ENCODE results near the gene MDK. TPM values are rescaled to one million over a fixed set of nuclear protein-coding genes. Genes with fewer than 3 reads are reported as not detected.

MDK gene
- total and polyA plus RNA-seq, 7 donors, result 1.2 to 6.3 (median 1.8) TPM

DNA sequence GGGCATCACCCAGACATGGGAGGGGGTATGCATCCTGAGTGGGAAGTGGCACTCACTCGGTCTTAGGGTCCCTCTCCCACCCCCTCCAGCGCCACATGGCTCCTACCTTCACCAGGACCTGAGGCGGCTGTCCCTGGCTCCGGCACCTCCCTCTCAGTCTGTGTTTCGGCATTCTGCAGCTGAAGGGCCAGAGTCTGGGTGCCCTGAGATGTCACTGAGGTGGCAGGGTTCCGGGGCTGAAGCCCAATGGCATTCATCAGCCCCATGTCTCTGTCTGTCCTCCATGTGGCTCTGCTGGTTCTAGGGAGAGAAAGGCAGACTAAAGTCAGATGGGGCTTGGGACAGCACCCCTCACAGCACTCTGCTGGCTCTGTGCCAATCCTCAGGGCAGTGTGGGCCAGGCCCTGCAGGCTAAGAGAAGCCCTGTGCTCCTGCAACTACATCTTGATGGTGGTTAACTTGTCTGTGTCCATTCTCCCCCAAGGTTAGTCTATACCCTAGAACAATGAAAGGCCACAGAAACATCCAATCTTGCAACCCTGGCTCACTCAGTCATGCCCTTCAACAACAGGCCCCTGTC, 27.0 kb downstream of the MDK start:
- intact Hi-C loops (cut with DNase I), result no loop called here

DNA sequence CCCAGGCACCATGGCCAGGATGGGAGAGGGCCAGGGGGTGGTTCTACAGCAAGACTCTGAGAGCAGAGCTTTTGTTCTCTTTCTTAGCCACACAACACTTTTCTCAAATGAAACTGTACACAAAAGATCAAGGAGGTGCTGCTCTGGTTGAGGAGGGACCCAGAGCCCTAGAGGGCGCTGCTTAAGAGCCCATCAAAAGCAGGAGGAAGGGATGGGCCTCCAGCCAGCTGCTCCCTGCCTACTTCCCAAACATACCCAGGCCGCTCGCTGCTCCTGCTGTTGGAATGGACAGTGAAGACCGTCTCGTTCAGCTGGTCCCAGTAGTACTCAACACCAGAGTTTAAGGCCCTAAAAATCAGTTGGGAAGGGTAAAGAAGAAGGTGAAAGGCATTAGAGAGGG, 28.6 kb downstream of the MDK start:
- peaks cover 0 to 90% of the 10 kb centered on the region in 2 donors for H3K36me3 ChIP-seq (ENCODE audit: insufficient read depth in 1 of 2, low read depth in 1 of 2)
- TF ChIP-seq, protein P1, sequence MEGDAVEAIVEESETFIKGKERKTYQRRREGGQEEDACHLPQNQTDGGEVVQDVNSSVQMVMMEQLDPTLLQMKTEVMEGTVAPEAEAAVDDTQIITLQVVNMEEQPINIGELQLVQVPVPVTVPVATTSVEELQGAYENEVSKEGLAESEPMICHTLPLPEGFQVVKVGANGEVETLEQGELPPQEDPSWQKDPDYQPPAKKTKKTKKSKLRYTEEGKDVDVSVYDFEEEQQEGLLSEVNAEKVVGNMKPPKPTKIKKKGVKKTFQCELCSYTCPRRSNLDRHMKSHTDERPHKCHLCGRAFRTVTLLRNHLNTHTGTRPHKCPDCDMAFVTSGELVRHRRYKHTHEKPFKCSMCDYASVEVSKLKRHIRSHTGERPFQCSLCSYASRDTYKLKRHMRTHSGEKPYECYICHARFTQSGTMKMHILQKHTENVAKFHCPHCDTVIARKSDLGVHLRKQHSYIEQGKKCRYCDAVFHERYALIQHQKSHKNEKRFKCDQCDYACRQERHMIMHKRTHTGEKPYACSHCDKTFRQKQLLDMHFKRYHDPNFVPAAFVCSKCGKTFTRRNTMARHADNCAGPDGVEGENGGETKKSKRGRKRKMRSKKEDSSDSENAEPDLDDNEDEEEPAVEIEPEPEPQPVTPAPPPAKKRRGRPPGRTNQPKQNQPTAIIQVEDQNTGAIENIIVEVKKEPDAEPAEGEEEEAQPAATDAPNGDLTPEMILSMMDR (IDR thresholded peaks at IDR 0.05), result no peak
- intact Hi-C loops (cut with DNase I), result no loop called here
- DNase-seq, result no peak
- H3K4me3 ChIP-seq, result no peak overlapping the region
- no peak overlapping the region for H3K27ac ChIP-seq
- WGBS, 3 donors, result 74 to 75% (median 75%) methylated on average over 5 of the region's 5 CpGs
- H3K4me1 ChIP-seq, result no peaks in the 10 kb centered on the region
- ATAC-seq, result no peak
- no peaks in the 10 kb centered on the region for H3K27me3 ChIP-seq (ENCODE audit: insufficient read depth in 3 of 3, low read length in 2 of 3)
- no peaks in the 10 kb centered on the region for H3K9me3 ChIP-seq

More for the DNA sequence above, 27.0 kb downstream of the MDK start:
- 92 to 99% (median 96%) methylated on average over 6 of the region's 6 CpGs for WGBS, 3 donors
- no peak overlapping the region for H3K27ac ChIP-seq
- H3K4me3 ChIP-seq, result no peak overlapping the region
- peaks cover 0 to 83% of the 10 kb centered on the region in 2 donors for H3K36me3 ChIP-seq (ENCODE audit: insufficient read depth in 1 of 2, low read depth in 1 of 2)
- no peaks in the 10 kb centered on the region for H3K27me3 ChIP-seq (ENCODE audit: insufficient read depth in 3 of 3, low read length in 2 of 3)
- TF ChIP-seq, protein P1 (IDR thresholded peaks at IDR 0.05), result no peak
- no peak for ATAC-seq
- DNase-seq, result no peak
- no peaks in the 10 kb centered on the region for H3K9me3 ChIP-seq
- H3K4me1 ChIP-seq, result no peaks in the 10 kb centered on the region

DNA sequence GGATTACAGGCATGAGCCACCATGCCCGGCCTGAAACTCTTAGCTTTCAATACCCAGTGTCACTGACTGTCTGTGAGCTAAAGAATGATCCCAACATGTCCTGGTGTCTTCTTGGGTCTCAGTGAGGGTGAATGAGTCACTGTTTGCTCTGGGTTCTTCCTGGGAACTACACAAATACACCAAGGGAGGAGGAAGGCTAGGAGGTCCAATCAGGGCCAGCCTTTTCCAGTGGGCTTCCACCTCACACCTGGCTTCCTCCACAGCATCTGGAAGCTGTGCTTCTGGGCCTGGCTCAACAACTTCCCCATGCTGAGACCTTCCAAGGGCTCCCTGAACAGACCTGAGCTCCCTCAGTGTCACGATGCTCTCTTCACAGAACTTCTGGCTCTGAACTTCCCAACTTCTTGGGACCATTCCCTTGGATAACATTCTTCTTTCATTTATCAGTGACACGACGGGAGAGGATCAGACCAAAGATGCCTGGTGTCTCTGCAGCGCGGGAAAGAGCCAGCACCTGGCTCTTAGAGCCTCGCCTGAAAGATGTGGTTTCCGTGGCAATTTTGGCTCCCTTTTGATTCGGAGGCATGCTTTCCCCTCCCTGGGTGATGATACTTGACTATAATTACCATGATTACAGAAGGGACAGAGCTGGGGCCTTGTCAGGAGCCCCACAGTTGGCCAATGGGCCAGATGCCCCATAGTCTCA, 32.4 kb downstream of the MDK start:
- DNase-seq (no peak), ATAC-seq (no peak)
- TF ChIP-seq, protein P1 (IDR thresholded peaks at IDR 0.05), result no peak
- Histone ChIP-seq H3K36me3 (ENCODE audit: insufficient read depth in 1 of 2, low read depth in 1 of 2) (peaks cover 0 to 84% of the 10 kb centered on the region in 2 donors), H3K9me3 (no peaks in the 10 kb centered on the region), H3K4me3 (no peak overlapping the region), H3K27me3 (ENCODE audit: insufficient read depth in 3 of 3, low read length in 2 of 3) (no peaks in the 10 kb centered on the region), H3K4me1 (no peaks in the 10 kb centered on the region), H3K27ac (no peak overlapping the region)
- intact Hi-C loops (cut with DNase I), result no loop called here
- 91 to 94% (median 93%) methylated on average over 9 of the region's 9 CpGs for WGBS, 3 donors

DNA sequence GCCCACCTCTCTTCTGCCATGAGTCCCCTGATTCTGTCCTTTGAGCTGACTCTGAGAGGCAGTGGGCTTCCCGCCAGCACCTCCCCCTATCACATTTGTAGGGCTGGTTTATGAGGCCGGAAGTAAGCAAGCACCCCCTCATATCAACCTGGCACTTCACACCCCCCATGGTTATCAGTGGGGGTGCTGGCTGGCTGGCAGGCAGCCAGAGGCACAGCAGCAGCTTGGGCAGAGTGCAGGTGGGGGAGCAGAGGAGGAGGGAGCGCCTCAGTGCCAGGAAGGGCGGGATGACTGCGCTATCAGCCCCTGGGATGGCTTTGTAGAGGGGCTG, 33.0 kb downstream of the MDK start:
- Histone ChIP-seq H3K4me1 (no peaks in the 10 kb centered on the region), H3K27me3 (ENCODE audit: insufficient read depth in 3 of 3, low read length in 2 of 3) (no peaks in the 10 kb centered on the region), H3K27ac (no peak overlapping the region), H3K36me3 (ENCODE audit: insufficient read depth in 1 of 2, low read depth in 1 of 2) (peaks cover 0 to 79% of the 10 kb centered on the region in 2 donors), H3K9me3 (no peaks in the 10 kb centered on the region), H3K4me3 (no peak overlapping the region)
- no peak for DNase-seq
- TF ChIP-seq, protein P1 (IDR thresholded peaks at IDR 0.05), result no peak
- intact Hi-C loops (cut with DNase I), result no loop called here
- 92 to 98% (median 93%) methylated on average over 5 of the region's 5 CpGs for WGBS, 3 donors
- no peak for ATAC-seq
